H1 (cell line): ENCODE measurements around the gene NRXN3. TPM values are rescaled to one million over a fixed set of nuclear protein-coding genes. Genes with fewer than 3 reads are reported as not detected.

Source experiments
- CTCF ChIA-PET: fragments of 300-600 bp; sonication (Branson Sonifier 250); formaldehyde crosslinking; loops from one replicate; lab custom pipeline; 2021; ENCODE audit not compliant: partially characterized antibody; lab: Charles Lee
- POLR2A ChIA-PET: fragments of 300-600 bp; sonication (Branson Sonifier 250); formaldehyde crosslinking; loops from one replicate; lab custom pipeline; 2021; ENCODE audit warnings: inconsistent platforms; ENCODE audit not compliant: partially characterized antibody; lab: Charles Lee
- DNase-seq, 2 experiments: peaks; one replicate each; pipeline versions ENCODE4 v3.0.0 to v3.0.0-alpha.2; 2010 to 2022; ENCODE audit warnings: low spot score in 2 of 2, low read depth in 1 of 2, mixed read lengths in 1 of 2
- FAIRE-seq: peaks from 2 replicates; lab custom pipeline; 2011; peaks lifted over from hg19 to GRCh38; lab: Jason Lieb, UNC
- H2AFZ ChIP-seq: 2 replicates; pipeline ENCODE4 v1.8.1; 2012; ENCODE audit warnings: low read length, inconsistent platforms
- H2AK5ac ChIP-seq: 2 replicates; pipeline ENCODE4 v1.6.1; 2013; ENCODE audit warnings: low read depth, low read length
- H2BK120ac ChIP-seq: replicated peaks from 2 replicates; pipeline ENCODE3; 2013; ENCODE audit warnings: low read depth, low read length, inconsistent platforms
- H2BK12ac ChIP-seq: 2 replicates; pipeline ENCODE4 v1.6.1; 2013; ENCODE audit warnings: low read depth, low read length
- H2BK15ac ChIP-seq: 2 replicates; pipeline ENCODE4 v1.6.1; 2013; ENCODE audit warnings: low read length
- H2BK20ac ChIP-seq: 2 replicates; pipeline ENCODE4 v1.6.1; 2013; ENCODE audit warnings: low read length
- H2BK5ac ChIP-seq: 2 replicates; pipeline ENCODE4 v1.6.1; 2013; ENCODE audit warnings: low read depth, low read length
- H3K14ac ChIP-seq: 2 replicates; pipeline ENCODE4 v1.6.1; 2013; ENCODE audit warnings: inconsistent platforms; ENCODE audit not compliant: insufficient read length
- H3K18ac ChIP-seq: 2 replicates; pipeline ENCODE4 v1.6.1; 2013; ENCODE audit warnings: low read length; ENCODE audit errors: extremely low read depth
- H3K23ac ChIP-seq: 2 replicates; pipeline ENCODE4 v1.6.1; 2013; ENCODE audit warnings: inconsistent platforms; ENCODE audit not compliant: insufficient read length
- H3K23me2 ChIP-seq: 2 replicates; pipeline ENCODE4 v1.6.1; 2013; ENCODE audit warnings: low read depth, low read length
- H3K27ac ChIP-seq: 2 replicates; pipeline ENCODE4 v1.6.1; 2011; ENCODE audit warnings: low read depth, low read length, inconsistent platforms
- H3K27me3 ChIP-seq, 4 experiments: replicated peaks in 1 of 4; 1 replicate in 1 of 4; 2 replicates in 3 of 4; pipeline versions ENCODE4 v1.6.1 to v1.8.1; 2011 to 2013; ENCODE audit warnings: low read length in 3 of 4, mild to moderate bottlenecking in 3 of 4, inconsistent platforms in 2 of 4, mixed read lengths in 2 of 4, moderate library complexity in 1 of 4; ENCODE audit not compliant: control insufficient read depth in 3 of 4, insufficient read depth in 3 of 4; ENCODE audit errors: extremely low read depth in 1 of 4
- H3K36me3 ChIP-seq, 4 experiments: 2 replicates each; pipeline versions ENCODE4 v1.6.1 to v1.8.1; 2011 to 2013; ENCODE audit warnings: mild to moderate bottlenecking in 4 of 4, low read length in 3 of 4, moderate library complexity in 2 of 4, control low read depth in 1 of 4, inconsistent platforms in 1 of 4; ENCODE audit not compliant: insufficient read depth in 4 of 4, control insufficient read depth in 2 of 4
- H3K4ac ChIP-seq: replicated peaks from 2 replicates; pipeline ENCODE3; 2013; ENCODE audit warnings: low read length, low read depth, mixed read lengths, inconsistent platforms; ENCODE audit not compliant: insufficient read length
- H3K4me1 ChIP-seq, 4 experiments: replicated peaks in 1 of 4; 1 replicate in 1 of 4; 2 replicates in 3 of 4; pipeline versions ENCODE4 v1.6.1 to v1.8.1; 2011 to 2013; ENCODE audit warnings: low read length in 3 of 4, inconsistent platforms in 2 of 4, mixed read lengths in 1 of 4; ENCODE audit not compliant: insufficient read depth in 4 of 4, control insufficient read depth in 3 of 4
- H3K4me2 ChIP-seq, 2 experiments: 2 replicates each; pipeline versions ENCODE4 v1.6.1 to v1.8.1; 2011 to 2013; ENCODE audit warnings: low read depth in 2 of 2, low read length in 2 of 2, control low read depth in 1 of 2, inconsistent platforms in 1 of 2, mild to moderate bottlenecking in 1 of 2; ENCODE audit not compliant: insufficient read depth in 1 of 2
- H3K4me3 ChIP-seq, 4 experiments: fragments of 200-600, 300-600 bp in 1 of 4; sonication (generic), shearing (Covaris generic), sonication (Bioruptor Twin) in 1 of 4; 2 replicates each; pipeline versions ENCODE4 v1.5.1 to v1.8.1; 2011 to 2016; ENCODE audit warnings: low read length in 4 of 4, low read depth in 3 of 4, control low read depth in 2 of 4, inconsistent platforms in 2 of 4, mild to moderate bottlenecking in 2 of 4, mixed read lengths in 1 of 4, moderate library complexity in 1 of 4; ENCODE audit not compliant: insufficient read depth in 2 of 4; ENCODE audit errors: extremely low read depth in 1 of 4
- H3K56ac ChIP-seq: replicated peaks from 2 replicates; pipeline ENCODE3; 2013; ENCODE audit warnings: low read depth, mild to moderate bottlenecking, mixed read lengths, low read length, inconsistent platforms; ENCODE audit not compliant: insufficient read length
- H3K79me1 ChIP-seq: 2 replicates; pipeline ENCODE4 v1.6.1; 2013; ENCODE audit warnings: low read depth, low read length, control low read depth
- H3K79me2 ChIP-seq, 2 experiments: 2 replicates each; pipeline versions ENCODE4 v1.6.1 to v1.8.1; 2012 to 2013; ENCODE audit warnings: low read length in 2 of 2, mild to moderate bottlenecking in 2 of 2, inconsistent platforms in 1 of 2; ENCODE audit not compliant: insufficient read depth in 2 of 2, control insufficient read depth in 1 of 2
- H3K9ac ChIP-seq, 4 experiments: replicated peaks in 1 of 4; 1 replicate in 1 of 4; 2 replicates in 3 of 4; pipeline versions ENCODE4 v1.6.1 to v1.8.1; 2011 to 2013; ENCODE audit warnings: low read depth in 3 of 4, low read length in 3 of 4, control low read depth in 2 of 4, mild to moderate bottlenecking in 2 of 4, moderate library complexity in 2 of 4, inconsistent platforms in 1 of 4; ENCODE audit errors: extremely low read depth in 1 of 4
- H3K9me3 ChIP-seq, 2 experiments: 2 replicates each; pipeline versions ENCODE4 v1.6.1 to v1.8.1; 2012 to 2013; ENCODE audit warnings: mild to moderate bottlenecking in 2 of 2, moderate library complexity in 2 of 2, control low read depth in 1 of 2, inconsistent platforms in 1 of 2, low read depth in 1 of 2, low read length in 1 of 2, mixed read lengths in 1 of 2; ENCODE audit not compliant: insufficient read depth in 2 of 2
- H4K20me1 ChIP-seq, 2 experiments: replicated peaks in 1 of 2; 2 replicates each; pipeline versions ENCODE3 to v1.8.1; 2011 to 2013; ENCODE audit warnings: inconsistent platforms in 2 of 2, low read length in 2 of 2, mild to moderate bottlenecking in 1 of 2; ENCODE audit not compliant: insufficient read depth in 2 of 2, control insufficient read depth in 1 of 2
- H4K5ac ChIP-seq: 2 replicates; pipeline ENCODE4 v1.6.1; 2013; ENCODE audit warnings: low read length, low read depth, mixed read lengths, inconsistent platforms; ENCODE audit not compliant: insufficient read length
- H4K8ac ChIP-seq: 2 replicates; pipeline ENCODE4 v1.8.0; 2013; ENCODE audit warnings: mild to moderate bottlenecking, moderate library complexity, low read length, inconsistent platforms; ENCODE audit not compliant: insufficient read depth; ENCODE audit errors: extremely low read depth
- H4K91ac ChIP-seq: replicated peaks from 2 replicates; pipeline ENCODE3; 2013; ENCODE audit warnings: low read length, mixed read lengths, inconsistent platforms; ENCODE audit not compliant: insufficient read length
- CTBP2 ChIP-seq: IDR thresholded peaks from 2 replicates; pipeline ENCODE4 v1.7.0; 2011; ENCODE audit warnings: borderline replicate concordance, mild to moderate bottlenecking, moderate library complexity, mixed read lengths, low read length; ENCODE audit not compliant: insufficient read depth, insufficient read length
- EGR1 ChIP-seq: IDR thresholded peaks from 2 replicates; pipeline ENCODE4 v1.6.1; 2011; ENCODE audit warnings: low read depth, low read length, borderline replicate concordance
- FOSL1 ChIP-seq: IDR thresholded peaks from 2 replicates; pipeline ENCODE4 v1.6.1; 2011; ENCODE audit warnings: mild to moderate bottlenecking, low read depth, low read length, moderate library complexity; ENCODE audit not compliant: insufficient read depth
- JUND ChIP-seq: IDR thresholded peaks from 2 replicates; pipeline ENCODE4 v1.6.1; 2011; ENCODE audit warnings: mild to moderate bottlenecking, improper control_type of control experiment, low read length
- KDM4A ChIP-seq: IDR thresholded peaks from one replicate; pipeline ENCODE4 v1.7.1; 2012; ENCODE audit warnings: low read depth, mild to moderate bottlenecking, moderate library complexity, low read length, inconsistent platforms; ENCODE audit not compliant: severe bottlenecking
- RNF2 ChIP-seq: fragments of 200-900, 300-1000 bp; sonication (generic); IDR thresholded peaks from 2 replicates; pipeline ENCODE4 v1.7.1; 2016; ENCODE audit warnings: borderline replicate concordance, low read depth, mild to moderate bottlenecking, antibody characterized with exemption, low read length; ENCODE audit not compliant: poor library complexity, severe bottlenecking; ENCODE audit errors: missing control alignments
- SUZ12 ChIP-seq: fragments of 200-600 bp; sonication (generic); IDR thresholded peaks from 2 replicates; pipeline ENCODE4 v1.6.1; 2012; ENCODE audit warnings: mild to moderate bottlenecking, inconsistent platforms, low read length, moderate library complexity, mixed read lengths
- TAF1 ChIP-seq: IDR thresholded peaks from 2 replicates; pipeline ENCODE4 v1.6.1; 2011; ENCODE audit warnings: mild to moderate bottlenecking, low read depth, low read length
- WGBS, 2 experiments: shearing (Covaris generic) in 1 of 2; methylation state at CpG; one replicate each; pipeline versions ENCODE4 v1.1.6 to v1.1.7; 2013 to 2015; ENCODE audit warnings: low lambda C conversion rate in 2 of 2, mixed read lengths in 2 of 2, inconsistent platforms in 1 of 2, low coverage in 1 of 2, missing lambda C conversion rate in 1 of 2; ENCODE audit not compliant: insufficient replicate concordance in 2 of 2, insufficient coverage in 1 of 2, insufficient read length in 1 of 2; ENCODE audit errors: extremely low coverage in 1 of 2, missing lambda C conversion rate in 1 of 2; 5-methylcytosine and 5-hydroxymethylcytosine counted together
- polyA plus RNA-seq, 7 experiments: library from polyadenylated mRNA; depleted of rRNA in 3 of 7; stranded (reverse) in 5 of 7; unstranded in 2 of 7; fragments of >200 nt in 5 of 7; fragments of 200-250 nt in 2 of 7; gene quantifications; 1 replicate in 5 of 7; 2 replicates in 1 of 7; 4 replicates in 1 of 7; pipeline versions ENCODE4 v1.2.1 to v1.2.3, GENCODE V29; 2011 to 2013; ENCODE audit warnings: missing spikeins in 2 of 7, mixed read lengths in 2 of 7
- total RNA-seq: library from RNA; stranded (reverse); fragmentation: NEBNext Ultra II Directional; extraction: Animal tissue kit (Norgen Biotek cat#: 25700); gene quantifications from 2 replicates; pipeline ENCODE4 v1.2.1, GENCODE V29; 2021
- TF ChIP-seq, protein P1 (sequence below): IDR thresholded peaks from 2 replicates; pipeline ENCODE4 v1.6.1; 2012; ENCODE audit warnings: inconsistent platforms

NRXN3 gene
- total and polyA plus RNA-seq, 2 of the 8 experiments (the other 6 are each of a cell fraction or from before 2014, with no cell fraction given): 2.6 to 4.1 TPM

DNA sequence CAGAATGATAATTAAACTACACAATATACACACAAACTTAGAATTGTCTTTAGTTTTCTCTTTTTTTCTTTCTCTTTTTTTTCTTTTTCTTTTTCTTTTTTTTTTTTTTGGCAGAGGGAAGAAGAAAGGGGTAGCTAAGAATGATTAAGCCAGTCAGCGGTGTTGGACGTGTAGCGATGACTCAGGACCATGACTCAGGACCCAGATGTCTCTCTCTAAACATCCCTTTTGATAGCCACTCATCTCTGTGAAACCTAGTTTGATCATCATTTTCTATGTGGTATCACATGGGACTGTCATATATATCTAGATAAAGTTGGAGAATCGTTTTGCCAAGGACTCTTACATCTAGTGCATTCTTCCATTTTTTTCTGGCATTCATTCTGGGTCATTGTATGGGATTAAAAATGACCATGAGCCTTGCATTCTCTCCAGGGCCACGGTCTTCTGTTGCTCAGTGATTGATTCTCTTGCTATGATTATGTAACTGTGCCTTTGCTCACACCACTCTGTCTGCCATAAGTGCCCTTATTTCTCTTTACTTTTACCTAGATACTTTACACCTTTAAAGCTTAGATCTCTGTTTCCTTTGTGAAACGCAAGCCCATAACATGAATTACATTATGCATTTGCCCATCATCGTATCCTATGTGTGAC lies 26.6 kb upstream of the NRXN3 start:
- CTCF ChIA-PET: interaction anchor here (1.1 to 2.6 kb wide), 2 partner anchors 8 to 11 kb away, joined by 3 to 11 read pairs; no protein-coding TSS in a partner anchor
- no peak overlapping the region for H3K4me2 ChIP-seq

More for the DNA sequence above, 26.6 kb upstream of the NRXN3 start:
- POLR2A ChIA-PET: no interaction called here
- Histone ChIP-seq H2BK120ac (no peak overlapping the region), H4K91ac (no peak overlapping the region), H3K56ac (no peak overlapping the region), H3K4me3 (no peak overlapping the region), H2AFZ (no peak overlapping the region), H2AK5ac (no peak overlapping the region), H3K36me3 (no peaks in the 10 kb centered on the region), H4K8ac (no peak overlapping the region), H2BK15ac (no peak overlapping the region), H3K27ac (no peak overlapping the region), H3K18ac (no peak overlapping the region), H2BK12ac (no peak overlapping the region), H2BK20ac (no peak overlapping the region), H3K9ac (no peak overlapping the region), H3K79me1 (no peaks in the 10 kb centered on the region), H3K23me2 (no peaks in the 10 kb centered on the region), H3K23ac (no peak overlapping the region), H3K14ac (no peak overlapping the region), H3K4ac (no peak overlapping the region), H4K5ac (no peak overlapping the region), H3K27me3 (no peaks in the 10 kb centered on the region), H3K79me2 (no peaks in the 10 kb centered on the region), H3K9me3 (no peaks in the 10 kb centered on the region), H4K20me1 (no peaks in the 10 kb centered on the region), H3K4me1 (no peaks in the 10 kb centered on the region), H2BK5ac (no peak overlapping the region)
- FAIRE-seq: no peak
- DNase-seq: no peak
- TF ChIP-seq, protein P1, sequence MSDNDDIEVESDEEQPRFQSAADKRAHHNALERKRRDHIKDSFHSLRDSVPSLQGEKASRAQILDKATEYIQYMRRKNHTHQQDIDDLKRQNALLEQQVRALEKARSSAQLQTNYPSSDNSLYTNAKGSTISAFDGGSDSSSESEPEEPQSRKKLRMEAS: no peak
- TF ChIP-seq SUZ12 (no peak), RNF2 (no peak), EGR1 (no peak), JUND (no peak), CTBP2 (no peak), FOSL1 (no peak), KDM4A (no peak), TAF1 (no peak)
- WGBS, 2 experiments: 89% methylated on average over 7 of the region's 7 CpGs; no CpG with 5 or more reads in 1 of the 2 experiments
